HCT116 (cell line): ENCODE measurements around the gene ZNF507. TPM values are rescaled to one million over a fixed set of nuclear protein-coding genes. Genes with fewer than 3 reads are reported as not detected.

Experiments used
- ATAC-seq: fragments of 200-7000 bp; cut with Tn5 transposase; 2 replicates; pipeline ENCODE4 v1.9.1; 2020; ENCODE audit warnings: mild to moderate bottlenecking, moderate library complexity
- BruUV-seq: library from RNA; stranded (reverse); fragments of 400-500 nt; replicated peaks from 2 replicates; lab custom pipeline; 2021; lab: Mats Ljungman, UMichigan
- CTCF ChIA-PET: fragments of 300-600 bp; sonication (Branson Sonifier 250); formaldehyde crosslinking; loops from one replicate; lab custom pipeline; 2021; ENCODE audit warnings: antibody characterized with exemption; lab: Charles Lee
- POLR2A ChIA-PET: fragments of 300-600, 350-600 bp; sonication (Branson Sonifier 250); formaldehyde crosslinking; loops from one replicate; lab custom pipeline; 2021; ENCODE audit warnings: antibody characterized with exemption; lab: Charles Lee
- RAD21 ChIA-PET, 2 experiments: fragments of 300-600 bp; sonication (Branson Sonifier 250); formaldehyde crosslinking; loops; one replicate each; lab custom pipeline; 2023; ENCODE audit warnings: low total read pairs in 2 of 2; ENCODE audit not compliant: uncharacterized antibody in 2 of 2, unreplicated experiment in 2 of 2, low non-redundant PET in 1 of 2; lab: Charles Lee
- DNase-seq: peaks from one replicate; pipeline ENCODE4 v3.0.0-alpha.2; 2010; ENCODE audit warnings: low read depth, low spot score
- H2AFZ ChIP-seq: fragments of 200-600 bp; shearing (Covaris generic), sonication (generic); 2 replicates; pipeline ENCODE4 v1.6.1; 2017; ENCODE audit warnings: low read depth, mixed run types, mixed read lengths, antibody characterized with exemption, low read length; ENCODE audit not compliant: poor library complexity, severe bottlenecking
- H3K27ac ChIP-seq: 2 replicates; pipeline ENCODE4 v1.5.1; 2012; ENCODE audit warnings: low read depth, low read length
- H3K27me3 ChIP-seq: fragments of 200-600 bp; sonication (generic); 2 replicates; pipeline ENCODE4 v1.6.1; 2016; ENCODE audit warnings: mixed run types, low read length, mixed read lengths; ENCODE audit not compliant: insufficient read depth
- H3K36me3 ChIP-seq, 2 experiments: fragments of 200-500 bp in 1 of 2; fragments of 200-600 bp in 1 of 2; sonication (Bioruptor generic) in 1 of 2; sonication (generic) in 1 of 2; 2 replicates each; pipeline versions ENCODE4 v1.5.1 to v1.6.1; 2014 to 2016; ENCODE audit warnings: low read length in 2 of 2, inconsistent platforms in 1 of 2, mixed read lengths in 1 of 2, mixed run types in 1 of 2; ENCODE audit not compliant: insufficient read depth in 2 of 2, control insufficient read depth in 1 of 2
- H3K4me1 ChIP-seq, 2 experiments: fragments of 200-600 bp in 1 of 2; sonication (generic) in 1 of 2; 2 replicates each; pipeline versions ENCODE4 v1.5.1 to v1.6.1; 2012 to 2017; ENCODE audit warnings: low read length in 2 of 2, inconsistent platforms in 1 of 2, mild to moderate bottlenecking in 1 of 2, mixed read lengths in 1 of 2, mixed run types in 1 of 2, moderate library complexity in 1 of 2; ENCODE audit not compliant: insufficient read depth in 2 of 2, control insufficient read depth in 1 of 2
- H3K4me2 ChIP-seq: fragments of 200-600 bp; sonication (generic); 2 replicates; pipeline ENCODE4 v1.6.1; 2017; ENCODE audit warnings: mixed run types, low read length, mixed read lengths
- H3K4me3 ChIP-seq, 2 experiments: fragments of 200-600 bp in 1 of 2; sonication (generic) in 1 of 2; replicated peaks in 1 of 2; 2 replicates each; pipeline ENCODE4 v1.5.1; 2011 to 2016; ENCODE audit warnings: low read length in 2 of 2, control low read depth in 1 of 2, low read depth in 1 of 2, mild to moderate bottlenecking in 1 of 2, mixed read lengths in 1 of 2, mixed run types in 1 of 2
- H3K79me2 ChIP-seq: fragments of 200-600 bp; sonication (generic); 2 replicates; pipeline ENCODE4 v1.6.1; 2017; ENCODE audit warnings: mild to moderate bottlenecking, mixed run types, low read length, moderate library complexity, mixed read lengths; ENCODE audit not compliant: insufficient read depth
- H3K9ac ChIP-seq: fragments of 200-600 bp; sonication (generic); 2 replicates; pipeline ENCODE4 v1.6.1; 2016; ENCODE audit warnings: low read length, mixed read lengths
- H3K9me2 ChIP-seq: fragments of 200-600 bp; sonication (generic), shearing (Covaris generic); 2 replicates; pipeline ENCODE4 v1.6.1; 2017; ENCODE audit warnings: mixed run types, mild to moderate bottlenecking, moderate library complexity; ENCODE audit not compliant: insufficient read depth
- H3K9me3 ChIP-seq, 2 experiments: fragments of 200-500 bp in 1 of 2; fragments of 200-600 bp in 1 of 2; sonication (Bioruptor generic) in 1 of 2; sonication (generic) in 1 of 2; 2 replicates each; pipeline ENCODE4 v1.6.1; 2014 to 2017; ENCODE audit warnings: low read length in 2 of 2, mixed read lengths in 2 of 2, inconsistent platforms in 1 of 2, low read depth in 1 of 2, mild to moderate bottlenecking in 1 of 2, mixed run types in 1 of 2, moderate library complexity in 1 of 2; ENCODE audit not compliant: control insufficient read depth in 1 of 2, insufficient read depth in 1 of 2
- H4K20me1 ChIP-seq: fragments of 200-600 bp; sonication (generic), shearing (Covaris generic); 2 replicates; pipeline ENCODE4 v1.6.1; 2017; ENCODE audit warnings: mixed run types, mild to moderate bottlenecking, moderate library complexity; ENCODE audit not compliant: insufficient read depth
- CBX3 ChIP-seq: IDR thresholded peaks from 2 replicates; pipeline ENCODE4 v1.6.1; 2012; ENCODE audit warnings: low read depth
- CEBPB ChIP-seq: IDR thresholded peaks from 2 replicates; pipeline ENCODE4 v1.6.1; 2012; ENCODE audit warnings: low read depth
- CTCF ChIP-seq, 3 experiments: fragments of 200-600 bp in 1 of 3; sonication (generic) in 1 of 3; IDR thresholded peaks in 2 of 3; conservative IDR thresholded peaks in 1 of 3; 2 replicates each; pipeline ENCODE4 v1.5.1; 2012 to 2017; ENCODE audit warnings: low read depth in 2 of 3, low read length in 2 of 3, antibody characterized with exemption in 1 of 3, borderline replicate concordance in 1 of 3, control low read depth in 1 of 3, mild to moderate bottlenecking in 1 of 3, mixed read lengths in 1 of 3, mixed run types in 1 of 3, moderate library complexity in 1 of 3; ENCODE audit not compliant: insufficient read depth in 1 of 3
- ELF1 ChIP-seq: IDR thresholded peaks from 2 replicates; pipeline ENCODE4 v1.6.1; 2012; ENCODE audit warnings: low read depth, borderline replicate concordance
- EZH2 ChIP-seq: fragments of 200-600 bp; sonication (generic); IDR thresholded peaks from 2 replicates; pipeline ENCODE4 v1.6.1; 2017; ENCODE audit warnings: antibody characterized with exemption, mixed run types
- FOSL1 ChIP-seq: IDR thresholded peaks from 2 replicates; pipeline ENCODE4 v1.6.1; 2012; ENCODE audit warnings: low read depth
- JUND ChIP-seq: IDR thresholded peaks from 2 replicates; pipeline ENCODE4 v1.6.1; 2012
- POLR2A ChIP-seq: IDR thresholded peaks from 2 replicates; pipeline ENCODE4 v1.7.0; 2011; ENCODE audit warnings: borderline replicate concordance; ENCODE audit not compliant: insufficient read depth, insufficient read length; ENCODE audit errors: extremely low read depth
- POLR2AphosphoS5 ChIP-seq: IDR thresholded peaks from 2 replicates; pipeline ENCODE4 v1.6.1; 2011; ENCODE audit warnings: mild to moderate bottlenecking, low read depth, low read length, moderate library complexity
- RAD21 ChIP-seq: IDR thresholded peaks from 2 replicates; pipeline ENCODE4 v1.6.1; 2012; ENCODE audit warnings: low read depth, mild to moderate bottlenecking
- SIN3A ChIP-seq: IDR thresholded peaks from 2 replicates; pipeline ENCODE4 v1.6.1; 2012; ENCODE audit warnings: low read depth
- SP1 ChIP-seq: IDR thresholded peaks from 2 replicates; pipeline ENCODE4 v1.6.1; 2012; ENCODE audit warnings: low read depth
- SRF ChIP-seq: IDR thresholded peaks from 2 replicates; pipeline ENCODE4 v1.6.1; 2012; ENCODE audit warnings: low read depth
- TCF7L2 ChIP-seq: IDR thresholded peaks from 2 replicates; pipeline ENCODE4 v1.7.0; 2011; ENCODE audit warnings: borderline replicate concordance, inconsistent platforms; ENCODE audit not compliant: insufficient read depth, insufficient read length; ENCODE audit errors: extremely low read depth
- YY1 ChIP-seq: IDR thresholded peaks from 2 replicates; pipeline ENCODE4 v1.6.1; 2011; ENCODE audit warnings: low read length, low read depth, moderate library complexity, mild to moderate bottlenecking; ENCODE audit not compliant: insufficient replicate concordance; ENCODE audit errors: extremely low read depth
- ZNF274 ChIP-seq: fragments of 200-500 bp; sonication (Bioruptor generic); IDR thresholded peaks from 2 replicates; pipeline ENCODE4 v1.6.1; 2014; ENCODE audit warnings: mild to moderate bottlenecking, low read depth, low read length, inconsistent platforms
- intact Hi-C: fragments of 100-400 bp; cut with micrococcal nuclease; formaldehyde crosslinking; loops from 2 replicates; pipeline ENCODE4 v1.10.0; 2022
- total RNA-seq: library from RNA; stranded (reverse); gene quantifications from one replicate; pipeline ENCODE4 v1.2.1, GENCODE V29; 2021; ENCODE audit not compliant: unreplicated experiment
- TF ChIP-seq, protein P1 (sequence below): IDR thresholded peaks from 2 replicates; pipeline ENCODE4 v1.6.1; 2012
- TF ChIP-seq, protein P2 (sequence below): IDR thresholded peaks from 2 replicates; pipeline ENCODE4 v1.6.1; 2011; ENCODE audit warnings: mild to moderate bottlenecking, low read length, moderate library complexity; ENCODE audit not compliant: insufficient replicate concordance; ENCODE audit errors: extremely low read depth
- TF ChIP-seq, protein P3 (sequence below): IDR thresholded peaks from 2 replicates; pipeline ENCODE4 v1.6.1; 2012; ENCODE audit warnings: low read depth

ZNF507 gene
- total RNA-seq, 1 experiment from 2014 or later: 27.4 TPM

DNA sequence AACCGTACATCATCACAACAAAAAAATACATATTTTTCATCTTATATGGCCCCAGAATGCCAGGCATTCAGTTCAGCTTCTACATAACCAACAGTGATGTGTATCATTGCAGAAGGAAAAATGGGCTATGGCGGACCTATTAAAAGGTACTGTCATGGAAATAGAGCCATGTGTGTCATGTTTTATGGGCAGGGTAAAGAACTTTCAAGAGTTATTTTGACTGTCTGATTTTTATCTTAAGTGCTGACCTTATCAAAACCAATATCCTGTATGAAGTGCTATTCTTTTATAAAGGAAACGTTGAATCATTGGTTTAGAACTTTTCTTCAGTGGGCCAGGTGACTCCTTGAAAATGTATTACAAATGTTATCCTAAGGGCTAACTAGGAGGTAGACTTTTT, 9.9 kb downstream of the ZNF507 start:
- no peaks in the 10 kb centered on the region for H3K9me3 ChIP-seq
- ATAC-seq: no peak
- RAD21 ChIA-PET: no interaction called here
- no peak overlapping the region for H3K27ac ChIP-seq
- H3K9me2 ChIP-seq: no peaks in the 10 kb centered on the region
- H3K9ac ChIP-seq: no peak overlapping the region
- peaks cover 15 to 21% of the 10 kb centered on the region in 2 experiments for H3K4me1 ChIP-seq
- H3K4me2 ChIP-seq: no peak overlapping the region
- no peak overlapping the region for H2AFZ ChIP-seq
- no peak overlapping the region for H3K4me3 ChIP-seq
- TF ChIP-seq EZH2: no peak
- no peak for TF ChIP-seq YY1
- TF ChIP-seq ZNF274: no peak
- TF ChIP-seq, protein P1, sequence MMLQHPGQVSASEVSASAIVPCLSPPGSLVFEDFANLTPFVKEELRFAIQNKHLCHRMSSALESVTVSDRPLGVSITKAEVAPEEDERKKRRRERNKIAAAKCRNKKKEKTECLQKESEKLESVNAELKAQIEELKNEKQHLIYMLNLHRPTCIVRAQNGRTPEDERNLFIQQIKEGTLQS: no peak
- TF ChIP-seq CTCF (IDR thresholded peaks at IDR 0.05 in 2 of 3, conservative IDR thresholded peaks at IDR 0.05 in 1 of 3; ENCODE audit: borderline replicate concordance in 1 of 3, insufficient read depth in 1 of 3, low read depth in 2 of 3, low read length in 2 of 3): no peak
- TF ChIP-seq, protein P2, sequence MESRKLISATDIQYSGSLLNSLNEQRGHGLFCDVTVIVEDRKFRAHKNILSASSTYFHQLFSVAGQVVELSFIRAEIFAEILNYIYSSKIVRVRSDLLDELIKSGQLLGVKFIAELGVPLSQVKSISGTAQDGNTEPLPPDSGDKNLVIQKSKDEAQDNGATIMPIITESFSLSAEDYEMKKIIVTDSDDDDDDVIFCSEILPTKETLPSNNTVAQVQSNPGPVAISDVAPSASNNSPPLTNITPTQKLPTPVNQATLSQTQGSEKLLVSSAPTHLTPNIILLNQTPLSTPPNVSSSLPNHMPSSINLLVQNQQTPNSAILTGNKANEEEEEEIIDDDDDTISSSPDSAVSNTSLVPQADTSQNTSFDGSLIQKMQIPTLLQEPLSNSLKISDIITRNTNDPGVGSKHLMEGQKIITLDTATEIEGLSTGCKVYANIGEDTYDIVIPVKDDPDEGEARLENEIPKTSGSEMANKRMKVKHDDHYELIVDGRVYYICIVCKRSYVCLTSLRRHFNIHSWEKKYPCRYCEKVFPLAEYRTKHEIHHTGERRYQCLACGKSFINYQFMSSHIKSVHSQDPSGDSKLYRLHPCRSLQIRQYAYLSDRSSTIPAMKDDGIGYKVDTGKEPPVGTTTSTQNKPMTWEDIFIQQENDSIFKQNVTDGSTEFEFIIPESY: no peak
- no peak for TF ChIP-seq RAD21
- TF ChIP-seq SIN3A: no peak
- TF ChIP-seq SP1: no peak
- TF ChIP-seq FOSL1: no peak
- TF ChIP-seq POLR2A: no peak
- TF ChIP-seq CEBPB: no peak
- TF ChIP-seq POLR2AphosphoS5: no peak
- no peak for TF ChIP-seq TCF7L2
- TF ChIP-seq JUND: no peak
- no peak for TF ChIP-seq CBX3
- TF ChIP-seq, protein P3, sequence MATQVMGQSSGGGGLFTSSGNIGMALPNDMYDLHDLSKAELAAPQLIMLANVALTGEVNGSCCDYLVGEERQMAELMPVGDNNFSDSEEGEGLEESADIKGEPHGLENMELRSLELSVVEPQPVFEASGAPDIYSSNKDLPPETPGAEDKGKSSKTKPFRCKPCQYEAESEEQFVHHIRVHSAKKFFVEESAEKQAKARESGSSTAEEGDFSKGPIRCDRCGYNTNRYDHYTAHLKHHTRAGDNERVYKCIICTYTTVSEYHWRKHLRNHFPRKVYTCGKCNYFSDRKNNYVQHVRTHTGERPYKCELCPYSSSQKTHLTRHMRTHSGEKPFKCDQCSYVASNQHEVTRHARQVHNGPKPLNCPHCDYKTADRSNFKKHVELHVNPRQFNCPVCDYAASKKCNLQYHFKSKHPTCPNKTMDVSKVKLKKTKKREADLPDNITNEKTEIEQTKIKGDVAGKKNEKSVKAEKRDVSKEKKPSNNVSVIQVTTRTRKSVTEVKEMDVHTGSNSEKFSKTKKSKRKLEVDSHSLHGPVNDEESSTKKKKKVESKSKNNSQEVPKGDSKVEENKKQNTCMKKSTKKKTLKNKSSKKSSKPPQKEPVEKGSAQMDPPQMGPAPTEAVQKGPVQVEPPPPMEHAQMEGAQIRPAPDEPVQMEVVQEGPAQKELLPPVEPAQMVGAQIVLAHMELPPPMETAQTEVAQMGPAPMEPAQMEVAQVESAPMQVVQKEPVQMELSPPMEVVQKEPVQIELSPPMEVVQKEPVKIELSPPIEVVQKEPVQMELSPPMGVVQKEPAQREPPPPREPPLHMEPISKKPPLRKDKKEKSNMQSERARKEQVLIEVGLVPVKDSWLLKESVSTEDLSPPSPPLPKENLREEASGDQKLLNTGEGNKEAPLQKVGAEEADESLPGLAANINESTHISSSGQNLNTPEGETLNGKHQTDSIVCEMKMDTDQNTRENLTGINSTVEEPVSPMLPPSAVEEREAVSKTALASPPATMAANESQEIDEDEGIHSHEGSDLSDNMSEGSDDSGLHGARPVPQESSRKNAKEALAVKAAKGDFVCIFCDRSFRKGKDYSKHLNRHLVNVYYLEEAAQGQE: no peak
- no peak for TF ChIP-seq ELF1
- no peak for TF ChIP-seq SRF
- CTCF ChIA-PET: no interaction called here
- BruUV-seq: no TSS peak
- intact Hi-C loops: no loop called here
- peaks cover 76% of the 10 kb centered on the region for H3K79me2 ChIP-seq
- POLR2A ChIA-PET: no interaction called here
- peaks cover 7% of the 10 kb centered on the region; the same call in 1 of the 2 replicates for H4K20me1 ChIP-seq
- H3K36me3 ChIP-seq: peaks cover 63 to 64% of the 10 kb centered on the region in 2 experiments; a peak in 3 of 4 replicates
- DNase-seq: no peak
- no peaks in the 10 kb centered on the region for H3K27me3 ChIP-seq
